ENCODE results near the gene SMYD3.

SMYD3 gene

GRCh38 chr1:246198115-246198816 is 308.8 kb downstream of the SMYD3 start (continued):
- TF ChIP-seq REST (tag by site-specific recombination; IDR thresholded peaks at IDR 0.05), result no peak
- no peak for TF ChIP-seq PRDM6 (tag by site-specific recombination; IDR thresholded peaks at IDR 0.05)

GRCh38 chr1:246197076-246197475 is 310.0 kb downstream of the SMYD3 start:
- H3K4me1 ChIP-seq (ENCODE audit: control insufficient read depth, insufficient read depth, low read length), result no peaks in the 10 kb centered on the region
- TF ChIP-seq PRDM10 (tag by site-specific recombination; IDR thresholded peaks at IDR 0.05) (no peak), ZNF549 (tag by site-specific recombination; IDR thresholded peaks at IDR 0.05) (no peak), ZNF610 (tag by site-specific recombination; IDR thresholded peaks at IDR 0.05; ENCODE audit: borderline replicate concordance) (no peak), ZNF324 (tag by site-specific recombination; IDR thresholded peaks at IDR 0.05) (no peak), ZNF561 (tag by site-specific recombination; IDR thresholded peaks at IDR 0.05; ENCODE audit: borderline replicate concordance) (no peak), ZNF133 (tag by site-specific recombination; IDR thresholded peaks at IDR 0.05) (no peak), ZNF624 (tag by site-specific recombination; IDR thresholded peaks at IDR 0.05) (no peak), ZBTB20 (tag by site-specific recombination; IDR thresholded peaks at IDR 0.05) (no peak), ZBTB21 (tag by site-specific recombination; IDR thresholded peaks at IDR 0.05) (no peak), ZNF473 (tag by site-specific recombination; IDR thresholded peaks at IDR 0.05) (no peak), ZNF223 (tag by site-specific recombination; IDR thresholded peaks at IDR 0.05) (no peak), ZNF2 (tag by site-specific recombination; IDR thresholded peaks at IDR 0.05) (no peak), KLF16 (tag by site-specific recombination; IDR thresholded peaks at IDR 0.05) (no peak), ZNF585B (tag by site-specific recombination; IDR thresholded peaks at IDR 0.05) (no peak), ZNF791 (tag by site-specific recombination; IDR thresholded peaks at IDR 0.05) (no peak), ZNF654 (tag by site-specific recombination; IDR thresholded peaks at IDR 0.05; ENCODE audit: low read depth) (no peak), ZNF843 (tag by site-specific recombination; IDR thresholded peaks at IDR 0.05) (no peak), ZNF302 (tag by site-specific recombination; IDR thresholded peaks at IDR 0.05; ENCODE audit: low read depth) (no peak)
- no peak overlapping the region for H3K27ac ChIP-seq (ENCODE audit: extremely low read depth, low read depth, low read length)
- ChIA-PET CTCF (no interaction called here), POLR2A (no interaction called here)
- no peaks in the 10 kb centered on the region for H3K36me3 ChIP-seq (ENCODE audit: control insufficient read depth in 2 of 2, insufficient read depth in 1 of 2, low read length in 2 of 2)
- H3K9me3 ChIP-seq (ENCODE audit: control insufficient read depth, insufficient read depth, low read depth, low read length), result no peaks in the 10 kb centered on the region
- no peak overlapping the region for H3K4me3 ChIP-seq (ENCODE audit: low read depth, low read length)
